GM03348 (cell line): ENCODE data around the gene AKR1C2.
"Not testable (repeated sequence)": the region's sequence is repeated elsewhere in the genome, so short reads cannot be mapped to it uniquely, and the experiment has no call there.

ENCODE experiments used
- DNase-seq: peaks from one replicate; pipeline ENCODE4 v3.0.0; 2012; ENCODE audit warnings: low spot score

AKR1C2 gene

GRCh38 chr10:5023177-5023805 is 19.6 kb upstream of the AKR1C2 start:
- no peak for DNase-seq

GRCh38 chr10:5021624-5022290 is 18.1 kb upstream of the AKR1C2 start:
- DNase-seq = not testable (repeated sequence)

- DNase-seq = not testable (repeated sequence)
These were observed 16.3 kb upstream of the AKR1C2 start for GRCh38 chr10:5019770-5020612.

GRCh38 chr10:5018671-5019277 is 15.1 kb upstream of the AKR1C2 start:
- DNase-seq = peak; percentile 53

GRCh38 chr10:5018134-5018533 is 14.5 kb upstream of the AKR1C2 start:
- DNase-seq = no peak

GRCh38 chr10:5014936-5015335 is 11.3 kb upstream of the AKR1C2 start:
- no peak for DNase-seq

GRCh38 chr10:5014200-5014910 is 10.7 kb upstream of the AKR1C2 start:
- not testable (repeated sequence) for DNase-seq

- DNase-seq = no peak
These were observed 9.7 kb upstream of the AKR1C2 start for GRCh38 chr10:5013385-5013784.

- no peak for DNase-seq
These were observed 8.9 kb upstream of the AKR1C2 start for GRCh38 chr10:5012595-5012994.

- not testable (repeated sequence) for DNase-seq
These were observed 7.7 kb upstream of the AKR1C2 start for GRCh38 chr10:5011392-5011791.

- DNase-seq = not testable (repeated sequence)
These were observed 6.4 kb upstream of the AKR1C2 start for GRCh38 chr10:5010043-5010442.

- not testable (repeated sequence) for DNase-seq
These were observed 5.3 kb upstream of the AKR1C2 start for GRCh38 chr10:5008857-5009548.

GRCh38 chr10:5004501-5004900 is 844 bp upstream of the AKR1C2 start:
- not testable (repeated sequence) for DNase-seq

GRCh38 chr10:5004030-5004385 is 351 bp upstream of the AKR1C2 start:
- DNase-seq = not testable (repeated sequence)

GRCh38 chr10:5002013-5002727 is 1.5 kb downstream of the AKR1C2 start:
- DNase-seq = no peak

GRCh38 chr10:4998671-4999070 is 5.0 kb downstream of the AKR1C2 start:
- DNase-seq = no peak

GRCh38 chr10:4994260-4994659 is 9.4 kb downstream of the AKR1C2 start:
- DNase-seq = not testable (repeated sequence)

GRCh38 chr10:4992564-4992963 is 11.1 kb downstream of the AKR1C2 start:
- not testable (repeated sequence) for DNase-seq

- DNase-seq = not testable (repeated sequence)
These were observed 12.2 kb downstream of the AKR1C2 start for GRCh38 chr10:4991463-4991862.

- no peak for DNase-seq
These were observed 13.4 kb downstream of the AKR1C2 start for GRCh38 chr10:4990217-4990616.
